OCI-LY1 (cell line): Measurements from ENCODE around the gene TUBA4B.

Source experiments
- H2AFZ ChIP-seq: fragments of 200-600 bp; sonication (generic), shearing (Covaris generic); 2 replicates; pipeline ENCODE4 v1.6.0; 2014; ENCODE audit warnings: antibody characterized with exemption, mild to moderate bottlenecking, low read length
- H3F3A ChIP-seq: fragments of 200-600 bp; sonication (generic), shearing (Covaris generic); 2 replicates; pipeline ENCODE4 v1.6.0; 2014; ENCODE audit warnings: mild to moderate bottlenecking, antibody characterized with exemption, low read length, moderate library complexity; ENCODE audit not compliant: insufficient read depth
- H3K27ac ChIP-seq: fragments of 200-600 bp; sonication (generic); 2 replicates; pipeline ENCODE4 v1.5.1; 2014; ENCODE audit warnings: low read length, mixed run types, mild to moderate bottlenecking, low read depth; ENCODE audit not compliant: poor library complexity, severe bottlenecking
- H3K27me3 ChIP-seq: fragments of 200-600 bp; sonication (generic); 2 replicates; pipeline ENCODE4 v1.6.0; 2014; ENCODE audit warnings: antibody characterized with exemption, mild to moderate bottlenecking, low read length, moderate library complexity; ENCODE audit not compliant: insufficient read depth
- H3K36me3 ChIP-seq: fragments of 200-600 bp; sonication (generic); 2 replicates; pipeline ENCODE4 v1.6.1; 2014; ENCODE audit warnings: mild to moderate bottlenecking, antibody characterized with exemption, low read length, moderate library complexity, mixed read lengths; ENCODE audit not compliant: insufficient read depth
- H3K4me1 ChIP-seq: fragments of 200-600 bp; sonication (generic); 2 replicates; pipeline ENCODE4 v1.5.1; 2014; ENCODE audit warnings: mild to moderate bottlenecking, low read length, moderate library complexity; ENCODE audit not compliant: insufficient read depth, severe bottlenecking
- H3K4me2 ChIP-seq: fragments of 200-600 bp; sonication (generic), shearing (Covaris generic); 2 replicates; pipeline ENCODE4 v1.6.1; 2014; ENCODE audit warnings: low read length
- H3K4me3 ChIP-seq: fragments of 200-600 bp; sonication (generic); 2 replicates; pipeline ENCODE4 v1.5.1; 2014; ENCODE audit warnings: low read length, low read depth, mild to moderate bottlenecking, mixed read lengths; ENCODE audit not compliant: poor library complexity, severe bottlenecking
- H3K79me2 ChIP-seq: fragments of 200-600 bp; shearing (Covaris generic); 2 replicates; pipeline ENCODE4 v1.6.1; 2016; ENCODE audit warnings: mixed run types, low read length, mixed read lengths; ENCODE audit not compliant: insufficient read depth
- H3K9ac ChIP-seq: fragments of 200-600 bp; sonication (generic), shearing (Covaris generic); 2 replicates; pipeline ENCODE4 v1.6.1; 2014; ENCODE audit warnings: mild to moderate bottlenecking, low read length, mixed read lengths
- H3K9me2 ChIP-seq: fragments of 200-600 bp; sonication (generic), shearing (Covaris generic); 2 replicates; pipeline ENCODE4 v1.6.1; 2014; ENCODE audit warnings: low read depth, mild to moderate bottlenecking, low read length, mixed read lengths
- H3K9me3 ChIP-seq: fragments of 200-600 bp; shearing (Covaris generic); 2 replicates; pipeline ENCODE4 v1.6.1; 2014; ENCODE audit warnings: low read length, mixed read lengths
- H4K20me1 ChIP-seq: fragments of 200-600 bp; sonication (generic), shearing (Covaris generic); 2 replicates; pipeline ENCODE4 v1.6.0; 2016; ENCODE audit warnings: mild to moderate bottlenecking, low read length; ENCODE audit not compliant: insufficient read depth
- EZH2 ChIP-seq: fragments of 200-600 bp; sonication (generic), shearing (Covaris generic); IDR thresholded peaks from 2 replicates; pipeline ENCODE4 v1.8.0; 2017; ENCODE audit warnings: borderline replicate concordance, mixed run types, mild to moderate bottlenecking, antibody characterized with exemption, low read length, moderate library complexity, mixed read lengths
- TF ChIP-seq, protein P1 (sequence below): fragments of 200-600 bp; sonication (generic), shearing (Covaris generic); IDR thresholded peaks from 2 replicates; pipeline ENCODE4 v1.5.1; 2017; ENCODE audit warnings: mild to moderate bottlenecking, antibody characterized with exemption, low read length, moderate library complexity, mixed read lengths

TUBA4B gene

DNA sequence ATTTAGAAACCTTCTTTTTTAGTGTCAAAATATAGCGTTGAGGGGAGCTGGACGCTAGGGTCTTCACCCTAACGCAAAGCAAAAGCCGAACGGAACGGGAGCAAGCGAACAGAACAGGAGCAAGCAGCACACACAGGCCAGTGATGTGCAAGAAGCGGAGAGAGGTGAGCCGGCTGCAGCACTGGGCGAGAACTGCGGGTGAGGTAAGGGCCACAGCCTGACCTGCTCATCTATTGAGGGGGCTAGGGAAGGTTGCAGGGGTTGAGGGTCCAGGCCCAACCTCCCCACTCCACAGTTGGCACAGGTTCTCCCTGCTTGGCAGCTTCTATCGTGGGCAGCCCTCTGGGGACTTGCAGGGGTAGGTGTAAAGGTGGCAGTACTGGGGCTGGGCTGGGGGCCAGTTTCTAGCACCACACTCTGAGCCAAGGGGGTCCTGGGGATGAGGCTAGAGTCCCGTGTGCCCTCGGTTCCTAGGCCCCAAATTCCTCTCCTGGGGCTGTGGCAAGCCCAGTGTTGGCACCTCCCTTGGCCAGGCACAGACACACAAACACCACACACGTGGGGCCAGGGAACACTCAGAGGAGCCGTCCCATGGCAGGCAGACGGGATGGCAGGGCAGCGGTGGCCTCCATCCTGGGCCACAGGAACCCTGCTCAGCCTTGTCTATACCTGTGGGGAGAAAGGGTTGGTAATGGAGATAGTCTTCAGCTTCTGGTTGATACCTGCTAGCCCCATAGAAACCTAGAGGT is 33.1 kb upstream of the TUBA4B start:
- no peaks in the 10 kb centered on the region for H3K9me3 ChIP-seq
- no peaks in the 10 kb centered on the region for H3F3A ChIP-seq
- H3K9me2 ChIP-seq = no peaks in the 10 kb centered on the region
- no peak overlapping the region for H3K4me2 ChIP-seq
- no peaks in the 10 kb centered on the region for H3K27me3 ChIP-seq
- no peak overlapping the region for H3K9ac ChIP-seq
- H2AFZ ChIP-seq = no peak overlapping the region
- H3K4me1 ChIP-seq = peaks cover 21% of the 10 kb centered on the region
- no peaks in the 10 kb centered on the region for H4K20me1 ChIP-seq
- H3K4me3 ChIP-seq = no peak overlapping the region
- H3K36me3 ChIP-seq = peaks cover 70% of the 10 kb centered on the region
- H3K79me2 ChIP-seq = no peaks in the 10 kb centered on the region
- no peak overlapping the region for H3K27ac ChIP-seq
- TF ChIP-seq EZH2 = no peak
- TF ChIP-seq, protein P1, sequence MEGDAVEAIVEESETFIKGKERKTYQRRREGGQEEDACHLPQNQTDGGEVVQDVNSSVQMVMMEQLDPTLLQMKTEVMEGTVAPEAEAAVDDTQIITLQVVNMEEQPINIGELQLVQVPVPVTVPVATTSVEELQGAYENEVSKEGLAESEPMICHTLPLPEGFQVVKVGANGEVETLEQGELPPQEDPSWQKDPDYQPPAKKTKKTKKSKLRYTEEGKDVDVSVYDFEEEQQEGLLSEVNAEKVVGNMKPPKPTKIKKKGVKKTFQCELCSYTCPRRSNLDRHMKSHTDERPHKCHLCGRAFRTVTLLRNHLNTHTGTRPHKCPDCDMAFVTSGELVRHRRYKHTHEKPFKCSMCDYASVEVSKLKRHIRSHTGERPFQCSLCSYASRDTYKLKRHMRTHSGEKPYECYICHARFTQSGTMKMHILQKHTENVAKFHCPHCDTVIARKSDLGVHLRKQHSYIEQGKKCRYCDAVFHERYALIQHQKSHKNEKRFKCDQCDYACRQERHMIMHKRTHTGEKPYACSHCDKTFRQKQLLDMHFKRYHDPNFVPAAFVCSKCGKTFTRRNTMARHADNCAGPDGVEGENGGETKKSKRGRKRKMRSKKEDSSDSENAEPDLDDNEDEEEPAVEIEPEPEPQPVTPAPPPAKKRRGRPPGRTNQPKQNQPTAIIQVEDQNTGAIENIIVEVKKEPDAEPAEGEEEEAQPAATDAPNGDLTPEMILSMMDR = no peak

DNA sequence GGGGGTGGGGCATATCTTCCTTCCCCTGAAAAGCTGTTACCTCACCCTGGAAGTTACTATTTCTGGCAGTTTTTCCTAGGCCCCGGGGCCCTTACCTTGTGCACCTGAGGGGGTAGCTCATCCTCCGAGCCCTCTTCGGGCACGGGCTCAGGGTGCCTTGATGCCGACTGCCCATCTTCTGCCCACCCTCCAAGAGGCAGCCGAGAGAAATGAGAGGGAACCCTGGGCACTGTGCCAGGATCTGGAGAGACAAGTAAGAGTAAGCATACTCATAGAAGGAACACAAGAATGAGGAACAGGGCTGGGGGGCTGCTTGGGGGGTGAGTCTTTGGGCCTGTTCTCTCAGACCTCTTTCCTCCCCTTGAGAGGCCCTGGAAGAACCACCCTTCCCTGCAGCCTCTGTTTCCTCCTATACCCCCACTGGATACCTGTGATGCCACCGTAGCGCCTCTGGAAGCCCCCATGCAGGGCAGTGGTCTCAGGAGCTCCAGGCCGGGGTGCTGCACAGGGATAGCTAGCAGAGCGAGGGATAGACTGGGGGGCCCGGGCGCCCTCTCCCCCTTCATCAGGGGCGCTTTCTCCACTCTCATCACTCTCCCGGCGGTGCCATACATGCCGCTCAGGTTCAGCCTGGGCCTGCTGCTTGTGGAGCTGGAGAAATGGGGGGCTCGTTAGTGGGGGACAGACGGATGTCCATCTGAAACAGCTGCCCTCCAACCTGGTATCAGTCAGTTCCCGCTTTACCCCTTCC is 32.2 kb upstream of the TUBA4B start:
- Histone ChIP-seq H3K4me2 (no peak overlapping the region), H3K4me3 (no peak overlapping the region), H3K36me3 (peaks cover 73% of the 10 kb centered on the region), H3K9ac (no peak overlapping the region), H3K79me2 (no peaks in the 10 kb centered on the region), H3K9me2 (no peaks in the 10 kb centered on the region), H3K9me3 (no peaks in the 10 kb centered on the region), H2AFZ (no peak overlapping the region), H3F3A (no peaks in the 10 kb centered on the region), H4K20me1 (no peaks in the 10 kb centered on the region), H3K27ac (no peak overlapping the region), H3K4me1 (peaks cover 21% of the 10 kb centered on the region), H3K27me3 (no peaks in the 10 kb centered on the region)
- TF ChIP-seq, protein P1 = no peak
- no peak for TF ChIP-seq EZH2

DNA sequence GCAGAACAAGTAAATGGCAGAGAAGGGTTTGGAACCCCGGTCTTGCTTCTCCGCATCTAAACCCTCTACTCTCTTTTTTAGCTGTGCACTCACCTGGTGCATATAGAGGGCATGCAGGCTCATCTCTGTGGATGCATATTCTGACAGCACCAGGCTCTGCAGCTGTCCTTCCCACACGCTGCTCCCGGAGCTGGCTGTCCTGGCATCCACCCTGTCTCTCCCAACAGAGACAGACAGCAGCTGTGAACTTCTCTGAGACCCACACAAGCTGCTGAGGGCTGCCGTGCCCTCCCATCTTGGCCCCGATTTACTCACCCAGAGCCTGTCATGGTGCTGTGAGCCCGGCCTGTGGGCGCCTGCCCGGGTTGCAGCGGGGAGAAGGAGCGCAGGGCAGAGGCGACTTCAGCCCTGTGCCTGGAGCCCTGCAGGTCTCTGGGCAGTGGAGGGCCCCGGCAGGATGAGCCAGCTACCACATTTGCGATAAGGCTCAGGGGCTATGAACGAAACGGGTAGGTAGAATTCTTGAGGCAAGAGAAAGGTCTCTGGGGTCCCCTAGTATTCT is 31.0 kb upstream of the TUBA4B start:
- H3K27ac ChIP-seq = no peak overlapping the region
- TF ChIP-seq EZH2 = no peak
- TF ChIP-seq, protein P1 = no peak
- no peak overlapping the region for H3K4me3 ChIP-seq
- H3F3A ChIP-seq = no peaks in the 10 kb centered on the region
- peaks cover 71% of the 10 kb centered on the region for H3K36me3 ChIP-seq
- H3K9me2 ChIP-seq = no peaks in the 10 kb centered on the region
- no peak overlapping the region for H3K9ac ChIP-seq
- no peaks in the 10 kb centered on the region for H3K27me3 ChIP-seq
- H4K20me1 ChIP-seq = no peaks in the 10 kb centered on the region
- no peak overlapping the region for H3K4me2 ChIP-seq
- H2AFZ ChIP-seq = no peak overlapping the region
- H3K4me1 ChIP-seq = peaks cover 21% of the 10 kb centered on the region
- H3K79me2 ChIP-seq = no peaks in the 10 kb centered on the region
- no peaks in the 10 kb centered on the region for H3K9me3 ChIP-seq
